Nephron progenitor cell (in vitro differentiated cells): ENCODE measurements around the gene MRO.

Experiments
- DNase-seq: peaks from one replicate; pipeline ENCODE4 v3.0.0; 2021
- H3K27ac Mint-ChIP-seq: 2 replicates; pipeline ENCODE4 v1.8.0; 2021; ENCODE audit warnings: mild to moderate bottlenecking, moderate library complexity, mixed read lengths
- H3K27me3 Mint-ChIP-seq: 2 replicates; pipeline ENCODE4 v1.8.0; 2021; ENCODE audit warnings: mild to moderate bottlenecking, low read depth, mixed read lengths; ENCODE audit not compliant: poor library complexity
- H3K36me3 Mint-ChIP-seq: 2 replicates; pipeline ENCODE4 v1.8.0; 2021; ENCODE audit warnings: low read depth, mixed read lengths
- H3K4me1 Mint-ChIP-seq: 2 replicates; pipeline ENCODE4 v1.8.0; 2021; ENCODE audit warnings: mixed read lengths
- H3K4me3 Mint-ChIP-seq: 2 replicates; pipeline ENCODE4 v1.8.0; 2021; ENCODE audit warnings: mild to moderate bottlenecking, moderate library complexity, mixed read lengths
- H3K9me3 Mint-ChIP-seq: 2 replicates; pipeline ENCODE4 v1.8.0; 2021; ENCODE audit warnings: mild to moderate bottlenecking, moderate library complexity, mixed read lengths
- TF ChIP-seq, protein P1 (sequence below): fragments of 200-600 bp; sonication (generic); IDR thresholded peaks from 2 replicates; pipeline ENCODE4 v1.5.0; 2021; ENCODE audit warnings: antibody characterized with exemption

Gene MRO

GRCh38 chr18:50805732-50806131 is 14.1 kb downstream of the MRO start:
- DNase-seq: no peak
- Mint-ChIP-seq H3K36me3 (no peaks in the 10 kb centered on the region), H3K27ac (no peak overlapping the region), H3K9me3 (peaks cover under 1% of the 10 kb centered on the region), H3K27me3 (peaks cover 2% of the 10 kb centered on the region), H3K4me1 (peaks cover 21% of the 10 kb centered on the region), H3K4me3 (no peak overlapping the region)
- TF ChIP-seq, protein P1, sequence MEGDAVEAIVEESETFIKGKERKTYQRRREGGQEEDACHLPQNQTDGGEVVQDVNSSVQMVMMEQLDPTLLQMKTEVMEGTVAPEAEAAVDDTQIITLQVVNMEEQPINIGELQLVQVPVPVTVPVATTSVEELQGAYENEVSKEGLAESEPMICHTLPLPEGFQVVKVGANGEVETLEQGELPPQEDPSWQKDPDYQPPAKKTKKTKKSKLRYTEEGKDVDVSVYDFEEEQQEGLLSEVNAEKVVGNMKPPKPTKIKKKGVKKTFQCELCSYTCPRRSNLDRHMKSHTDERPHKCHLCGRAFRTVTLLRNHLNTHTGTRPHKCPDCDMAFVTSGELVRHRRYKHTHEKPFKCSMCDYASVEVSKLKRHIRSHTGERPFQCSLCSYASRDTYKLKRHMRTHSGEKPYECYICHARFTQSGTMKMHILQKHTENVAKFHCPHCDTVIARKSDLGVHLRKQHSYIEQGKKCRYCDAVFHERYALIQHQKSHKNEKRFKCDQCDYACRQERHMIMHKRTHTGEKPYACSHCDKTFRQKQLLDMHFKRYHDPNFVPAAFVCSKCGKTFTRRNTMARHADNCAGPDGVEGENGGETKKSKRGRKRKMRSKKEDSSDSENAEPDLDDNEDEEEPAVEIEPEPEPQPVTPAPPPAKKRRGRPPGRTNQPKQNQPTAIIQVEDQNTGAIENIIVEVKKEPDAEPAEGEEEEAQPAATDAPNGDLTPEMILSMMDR: no peak

DNA sequence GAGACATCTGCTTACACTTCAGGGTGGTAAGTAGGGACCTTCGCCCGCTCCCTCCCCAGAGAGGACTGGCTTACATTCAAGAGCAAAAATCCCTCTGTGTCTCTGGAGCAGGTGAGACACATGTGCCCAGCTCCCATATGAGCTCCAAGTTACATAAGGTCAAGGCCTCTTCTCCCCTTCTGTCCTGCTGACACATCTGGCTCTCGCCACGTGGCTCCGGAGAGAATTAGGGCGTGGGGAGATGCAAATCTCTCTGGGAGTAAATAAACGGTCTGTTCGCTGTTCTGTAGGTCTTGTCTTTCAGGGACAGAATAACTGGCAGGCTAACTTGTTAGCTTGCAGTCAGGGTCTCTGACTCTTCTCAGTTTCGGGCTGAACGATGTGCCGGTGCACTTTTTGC is 16.2 kb downstream of the MRO start:
- Mint-ChIP-seq H3K9me3 (no peaks in the 10 kb centered on the region), H3K27me3 (peaks cover 5% of the 10 kb centered on the region), H3K4me1 (peaks cover 9% of the 10 kb centered on the region), H3K36me3 (no peaks in the 10 kb centered on the region), H3K27ac (peak overlapping the region; percentile 84), H3K4me3 (no peak overlapping the region)
- TF ChIP-seq, protein P1: no peak
- DNase-seq: no peak

- no peak overlapping the region for H3K4me3 Mint-ChIP-seq
- H3K27me3 Mint-ChIP-seq: peaks cover 5% of the 10 kb centered on the region
- no peaks in the 10 kb centered on the region for H3K9me3 Mint-ChIP-seq
- no peak overlapping the region for H3K27ac Mint-ChIP-seq
- no peak for DNase-seq
- no peaks in the 10 kb centered on the region for H3K36me3 Mint-ChIP-seq
- H3K4me1 Mint-ChIP-seq: peaks cover 13% of the 10 kb centered on the region
- TF ChIP-seq, protein P1: no peak
Measured at GRCh38 chr18:50802141-50802540, 17.7 kb downstream of the MRO start.

GRCh38 chr18:50797142-50797541 is 22.7 kb downstream of the MRO start:
- Mint-ChIP-seq H3K36me3 (no peaks in the 10 kb centered on the region), H3K27ac (no peak overlapping the region), H3K9me3 (no peaks in the 10 kb centered on the region), H3K27me3 (peaks cover 14% of the 10 kb centered on the region), H3K4me3 (no peak overlapping the region), H3K4me1 (peaks cover 18% of the 10 kb centered on the region)
- TF ChIP-seq, protein P1: no peak
- DNase-seq: no peak

- H3K4me1 Mint-ChIP-seq: peaks cover 18% of the 10 kb centered on the region
- H3K9me3 Mint-ChIP-seq: no peaks in the 10 kb centered on the region
- no peak overlapping the region for H3K4me3 Mint-ChIP-seq
- H3K27ac Mint-ChIP-seq: no peak overlapping the region
- TF ChIP-seq, protein P1: no peak
- DNase-seq: no peak
- no peaks in the 10 kb centered on the region for H3K36me3 Mint-ChIP-seq
- H3K27me3 Mint-ChIP-seq: peaks cover 14% of the 10 kb centered on the region
Measured at GRCh38 chr18:50796495-50796894, 23.3 kb downstream of the MRO start.

- Mint-ChIP-seq H3K27ac (no peak overlapping the region), H3K4me1 (peaks cover 28% of the 10 kb centered on the region)
- TF ChIP-seq, protein P1: no peak
Measured at GRCh38 chr18:50793641-50794565, 25.9 kb downstream of the MRO start.

More at GRCh38 chr18:50793641-50794565, 25.9 kb downstream of the MRO start:
- Mint-ChIP-seq H3K27me3 (peaks cover 11% of the 10 kb centered on the region), H3K9me3 (no peaks in the 10 kb centered on the region), H3K36me3 (no peaks in the 10 kb centered on the region), H3K4me3 (no peak overlapping the region)
- no peak for DNase-seq
